Caco-2 (cell line): Measurements from ENCODE around the gene SASH3. TPM values are rescaled to one million over a fixed set of nuclear protein-coding genes. Genes with fewer than 3 reads are reported as not detected.

Source experiments
- BruUV-seq: library from RNA; stranded (reverse); fragments of 400-500 nt; replicated peaks from 2 replicates; lab custom pipeline; 2021; lab: Mats Ljungman, UMichigan
- CTCF ChIA-PET: fragments of 300-600 bp; sonication (Branson Sonifier 250); formaldehyde crosslinking; loops from one replicate; lab custom pipeline; 2022; ENCODE audit warnings: antibody characterized with exemption; lab: Charles Lee
- POLR2A ChIA-PET: fragments of 300-600 bp; sonication (Branson Sonifier 250); formaldehyde crosslinking; loops from one replicate; lab custom pipeline; 2022; ENCODE audit warnings: antibody characterized with exemption; lab: Charles Lee
- DNase-seq, 2 experiments: peaks; one replicate each; pipeline versions ENCODE4 v3.0.0 to v3.0.0-alpha.2; 2020 to 2022
- H3K27me3 ChIP-seq: replicated peaks from 2 replicates; pipeline ENCODE4 v1.6.0; 2011; ENCODE audit warnings: low read length; ENCODE audit not compliant: control insufficient read depth, insufficient read depth
- H3K36me3 ChIP-seq: 2 replicates; pipeline ENCODE4 v1.5.1; 2011; ENCODE audit warnings: low read length; ENCODE audit not compliant: control insufficient read depth, insufficient read depth
- H3K4me1 ChIP-seq: fragments of 250-450 bp; sonication (Bioruptor Pico); 2 replicates; pipeline ENCODE4 v1.5.1; 2020; ENCODE audit warnings: mild to moderate bottlenecking
- H3K4me3 ChIP-seq: 2 replicates; pipeline ENCODE4 v1.5.1; 2011; ENCODE audit warnings: low read depth, mild to moderate bottlenecking, control low read depth, low read length
- H3K9me3 ChIP-seq: fragments of 250-450 bp; sonication (Bioruptor Pico); 2 replicates; pipeline ENCODE4 v1.5.1; 2020; ENCODE audit warnings: mild to moderate bottlenecking, moderate library complexity
- H3K27ac Mint-ChIP-seq: one replicate; pipeline ENCODE4 v1.8.0; 2022; ENCODE audit warnings: mixed read lengths; ENCODE audit not compliant: unreplicated experiment
- H3K27me3 Mint-ChIP-seq: one replicate; pipeline ENCODE4 v1.8.0; 2022; ENCODE audit warnings: mixed read lengths; ENCODE audit not compliant: insufficient read depth, unreplicated experiment
- H3K36me3 Mint-ChIP-seq: one replicate; pipeline ENCODE4 v1.8.0; 2022; ENCODE audit warnings: mild to moderate bottlenecking, mixed read lengths; ENCODE audit not compliant: insufficient read depth, unreplicated experiment
- H3K4me1 Mint-ChIP-seq: one replicate; pipeline ENCODE4 v1.8.0; 2022; ENCODE audit warnings: low read depth, mixed read lengths; ENCODE audit not compliant: unreplicated experiment
- H3K4me3 Mint-ChIP-seq: one replicate; pipeline ENCODE4 v1.8.0; 2022; ENCODE audit warnings: mild to moderate bottlenecking, moderate library complexity, mixed read lengths; ENCODE audit not compliant: unreplicated experiment
- H3K9me3 Mint-ChIP-seq: one replicate; pipeline ENCODE4 v1.8.0; 2022; ENCODE audit warnings: mixed read lengths; ENCODE audit not compliant: unreplicated experiment
- intact Hi-C: fragments of 100-400 bp; cut with micrococcal nuclease; formaldehyde crosslinking; loops from one replicate; pipeline ENCODE4 v1.10.0; 2022; ENCODE audit not compliant: unreplicated experiment
- total RNA-seq: library from RNA; stranded (reverse); gene quantifications from 2 replicates; pipeline ENCODE4 v1.2.3, GENCODE V29; 2022
- TF ChIP-seq, protein P1 (sequence below), 2 experiments: fragments of 200-600 bp in 1 of 2; IDR thresholded peaks; 1 replicate in 1 of 2; 2 replicates in 1 of 2; pipeline versions ENCODE4 v1.5.1 to v1.8.0; 2011 to 2022; ENCODE audit warnings: antibody characterized with exemption in 1 of 2, control low read depth in 1 of 2, inconsistent platforms in 1 of 2, low read depth in 1 of 2, low read length in 1 of 2, mild to moderate bottlenecking in 1 of 2, moderate library complexity in 1 of 2; ENCODE audit not compliant: insufficient read depth in 1 of 2, severe bottlenecking in 1 of 2, unreplicated experiment in 1 of 2

Gene SASH3
- total RNA-seq, 1 experiment from 2014 or later, result not detected

DNA sequence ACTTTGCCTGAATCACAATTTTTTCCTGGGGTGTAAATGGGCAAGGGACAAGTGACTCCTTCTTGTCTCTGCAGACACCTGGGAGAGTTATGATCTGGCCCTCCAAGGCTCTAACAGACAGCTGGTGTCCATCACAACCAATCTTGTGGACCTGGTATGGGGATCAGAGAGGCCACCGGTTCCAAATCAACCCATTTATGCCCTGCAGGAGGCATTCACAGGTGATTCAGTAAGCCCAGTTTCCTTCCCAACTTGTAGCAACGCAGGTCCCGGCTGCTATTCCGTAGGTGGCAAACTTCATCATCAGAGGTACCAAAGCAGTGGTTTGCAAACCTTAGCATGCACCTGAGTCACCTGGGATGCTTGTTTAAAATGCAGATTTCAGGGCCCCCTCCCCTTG lies 32.2 kb upstream of the SASH3 start:
- H3K27me3 Mint-ChIP-seq, result no peaks in the 10 kb centered on the region

GRCh38 chrX:129748305-129748704 lies 31.4 kb upstream of the SASH3 start:
- ChIA-PET CTCF (no interaction called here), POLR2A (no interaction called here)
- TF ChIP-seq, protein P1, sequence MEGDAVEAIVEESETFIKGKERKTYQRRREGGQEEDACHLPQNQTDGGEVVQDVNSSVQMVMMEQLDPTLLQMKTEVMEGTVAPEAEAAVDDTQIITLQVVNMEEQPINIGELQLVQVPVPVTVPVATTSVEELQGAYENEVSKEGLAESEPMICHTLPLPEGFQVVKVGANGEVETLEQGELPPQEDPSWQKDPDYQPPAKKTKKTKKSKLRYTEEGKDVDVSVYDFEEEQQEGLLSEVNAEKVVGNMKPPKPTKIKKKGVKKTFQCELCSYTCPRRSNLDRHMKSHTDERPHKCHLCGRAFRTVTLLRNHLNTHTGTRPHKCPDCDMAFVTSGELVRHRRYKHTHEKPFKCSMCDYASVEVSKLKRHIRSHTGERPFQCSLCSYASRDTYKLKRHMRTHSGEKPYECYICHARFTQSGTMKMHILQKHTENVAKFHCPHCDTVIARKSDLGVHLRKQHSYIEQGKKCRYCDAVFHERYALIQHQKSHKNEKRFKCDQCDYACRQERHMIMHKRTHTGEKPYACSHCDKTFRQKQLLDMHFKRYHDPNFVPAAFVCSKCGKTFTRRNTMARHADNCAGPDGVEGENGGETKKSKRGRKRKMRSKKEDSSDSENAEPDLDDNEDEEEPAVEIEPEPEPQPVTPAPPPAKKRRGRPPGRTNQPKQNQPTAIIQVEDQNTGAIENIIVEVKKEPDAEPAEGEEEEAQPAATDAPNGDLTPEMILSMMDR (IDR thresholded peaks at IDR 0.05; ENCODE audit: insufficient read depth in 1 of 2, low read depth in 1 of 2, low read length in 1 of 2, severe bottlenecking in 1 of 2, unreplicated experiment in 1 of 2), result no peak
- DNase-seq, result no peak
- Histone ChIP-seq H3K9me3 (no peaks in the 10 kb centered on the region), H3K27me3 (no peaks in the 10 kb centered on the region), H3K36me3 (no peaks in the 10 kb centered on the region), H3K4me3 (no peak overlapping the region), H3K4me1 (no peaks in the 10 kb centered on the region)
- Mint-ChIP-seq H3K36me3 (no peaks in the 10 kb centered on the region), H3K9me3 (no peaks in the 10 kb centered on the region), H3K4me1 (no peaks in the 10 kb centered on the region), H3K27me3 (no peaks in the 10 kb centered on the region), H3K27ac (no peak overlapping the region), H3K4me3 (no peak overlapping the region)
- no TSS peak for BruUV-seq
- intact Hi-C loops, result no loop called here

More for the DNA sequence above, 32.2 kb upstream of the SASH3 start:
- no peaks in the 10 kb centered on the region for H3K36me3 ChIP-seq
- no peak for DNase-seq
- no peaks in the 10 kb centered on the region for H3K4me1 Mint-ChIP-seq
- POLR2A ChIA-PET, result no interaction called here
- H3K36me3 Mint-ChIP-seq, result no peaks in the 10 kb centered on the region
- no peaks in the 10 kb centered on the region for H3K4me1 ChIP-seq
- no peak overlapping the region for H3K4me3 Mint-ChIP-seq
- no peaks in the 10 kb centered on the region for H3K27me3 ChIP-seq
- no peak overlapping the region for H3K27ac Mint-ChIP-seq
- no peaks in the 10 kb centered on the region for H3K9me3 Mint-ChIP-seq
- intact Hi-C loops, result no loop called here
- no peak overlapping the region for H3K4me3 ChIP-seq
- CTCF ChIA-PET, result no interaction called here
- BruUV-seq, result no TSS peak
- TF ChIP-seq, protein P1 (IDR thresholded peaks at IDR 0.05; ENCODE audit: insufficient read depth in 1 of 2, low read depth in 1 of 2, low read length in 1 of 2, severe bottlenecking in 1 of 2, unreplicated experiment in 1 of 2), result no peak
- H3K9me3 ChIP-seq, result no peaks in the 10 kb centered on the region

DNA sequence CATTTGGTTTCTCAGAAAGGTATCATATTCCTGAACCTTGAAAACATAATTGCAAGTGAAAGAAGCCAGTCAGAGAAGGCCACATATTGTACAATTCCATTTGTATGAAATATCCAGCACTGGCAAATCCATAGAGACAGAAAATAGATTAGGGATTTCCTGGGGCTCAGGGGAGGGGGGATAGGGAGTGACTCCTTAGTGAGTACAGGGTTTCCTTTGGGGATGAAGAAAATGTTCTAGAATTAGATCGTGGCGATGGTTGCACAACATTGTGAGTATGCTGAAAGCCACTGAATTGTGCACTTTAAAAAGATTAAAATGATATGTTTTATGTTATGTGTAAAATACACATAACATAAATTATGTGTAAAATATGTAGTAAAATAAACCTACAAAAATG lies 30.7 kb upstream of the SASH3 start:
- Histone ChIP-seq H3K4me3 (no peak overlapping the region), H3K36me3 (no peaks in the 10 kb centered on the region), H3K9me3 (no peaks in the 10 kb centered on the region), H3K27me3 (no peaks in the 10 kb centered on the region), H3K4me1 (no peaks in the 10 kb centered on the region)
- no peaks in the 10 kb centered on the region for H3K4me1 Mint-ChIP-seq
- no TSS peak for BruUV-seq
- CTCF ChIA-PET, result no interaction called here
- no peak overlapping the region for H3K27ac Mint-ChIP-seq
- H3K36me3 Mint-ChIP-seq, result no peaks in the 10 kb centered on the region
- POLR2A ChIA-PET, result no interaction called here
- TF ChIP-seq, protein P1 (IDR thresholded peaks at IDR 0.05; ENCODE audit: insufficient read depth in 1 of 2, low read depth in 1 of 2, low read length in 1 of 2, severe bottlenecking in 1 of 2, unreplicated experiment in 1 of 2), result no peak
- no peaks in the 10 kb centered on the region for H3K27me3 Mint-ChIP-seq
- intact Hi-C loops, result no loop called here
- no peaks in the 10 kb centered on the region for H3K9me3 Mint-ChIP-seq
- DNase-seq, result no peak
- no peak overlapping the region for H3K4me3 Mint-ChIP-seq
